ENCODE data around the gene RABL2B.
A peak's percentile ranks its signal among the peaks of the same experiment; 100 is the strongest.

Gene RABL2B

GRCh38 chr22:50737728-50738648 is 45.4 kb downstream of the RABL2B start, which contains the start of gene ACR:
Gene ACR, plus strand, starts transcription at chr22:50738204. Its CDS starts 32 bp downstream, at chr22:50738236.
- ATAC-seq, result no peak

DNA sequence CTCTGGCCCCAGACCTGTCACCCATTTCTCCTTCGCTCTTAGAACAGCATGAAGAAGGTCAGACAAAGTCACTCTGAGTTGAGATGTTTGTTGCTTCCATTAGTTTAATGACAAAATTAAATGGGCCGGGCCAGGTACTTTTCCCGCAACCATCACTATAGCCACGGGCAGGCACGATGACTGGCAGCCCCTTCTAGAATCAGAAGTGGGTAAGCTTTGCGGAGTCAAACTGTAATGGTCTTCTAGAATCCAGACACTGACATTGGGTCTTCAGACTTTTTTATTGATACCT is 47.8 kb downstream of the RABL2B start:
- no peak for ATAC-seq

DNA sequence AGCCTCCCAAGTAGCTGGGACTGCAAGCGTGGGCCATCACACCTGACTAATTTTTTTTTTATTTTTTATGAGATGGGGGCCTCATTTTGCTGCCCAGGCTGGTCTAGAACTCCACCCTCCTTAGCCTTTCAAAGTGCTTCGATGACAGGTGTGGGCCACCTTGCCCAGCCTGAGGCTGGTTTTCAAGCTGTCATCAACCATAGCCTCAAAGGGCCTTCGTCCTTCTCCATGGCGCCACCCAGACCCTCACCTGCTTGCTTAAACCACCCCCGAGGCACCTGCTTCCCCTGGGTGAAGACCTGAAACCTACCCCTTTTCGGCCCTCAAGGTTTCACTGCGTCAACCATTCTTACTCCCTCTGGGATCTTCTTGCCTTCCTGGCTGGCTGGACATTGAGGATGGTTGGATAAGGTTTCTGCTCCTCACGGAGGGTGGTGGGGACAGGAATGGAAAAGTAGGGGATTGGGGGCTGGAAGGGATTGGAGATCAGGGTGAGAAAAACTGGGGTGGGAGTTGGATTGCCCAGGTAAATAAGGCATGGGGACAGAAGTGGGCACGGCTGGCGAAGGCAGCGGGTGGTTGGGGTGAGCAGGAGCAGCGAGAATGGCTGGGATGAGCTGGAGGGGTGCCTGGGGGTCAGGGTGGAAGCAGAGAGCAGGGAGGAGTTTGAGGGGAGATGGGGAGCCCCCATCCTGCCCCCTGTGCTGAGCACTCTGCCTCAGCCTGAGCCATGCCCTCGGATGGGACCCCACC is 48.3 kb downstream of the RABL2B start:
- no peak for ATAC-seq

GRCh38 chr22:50734343-50734771 is 49.1 kb downstream of the RABL2B start:
- no peak for ATAC-seq

DNA sequence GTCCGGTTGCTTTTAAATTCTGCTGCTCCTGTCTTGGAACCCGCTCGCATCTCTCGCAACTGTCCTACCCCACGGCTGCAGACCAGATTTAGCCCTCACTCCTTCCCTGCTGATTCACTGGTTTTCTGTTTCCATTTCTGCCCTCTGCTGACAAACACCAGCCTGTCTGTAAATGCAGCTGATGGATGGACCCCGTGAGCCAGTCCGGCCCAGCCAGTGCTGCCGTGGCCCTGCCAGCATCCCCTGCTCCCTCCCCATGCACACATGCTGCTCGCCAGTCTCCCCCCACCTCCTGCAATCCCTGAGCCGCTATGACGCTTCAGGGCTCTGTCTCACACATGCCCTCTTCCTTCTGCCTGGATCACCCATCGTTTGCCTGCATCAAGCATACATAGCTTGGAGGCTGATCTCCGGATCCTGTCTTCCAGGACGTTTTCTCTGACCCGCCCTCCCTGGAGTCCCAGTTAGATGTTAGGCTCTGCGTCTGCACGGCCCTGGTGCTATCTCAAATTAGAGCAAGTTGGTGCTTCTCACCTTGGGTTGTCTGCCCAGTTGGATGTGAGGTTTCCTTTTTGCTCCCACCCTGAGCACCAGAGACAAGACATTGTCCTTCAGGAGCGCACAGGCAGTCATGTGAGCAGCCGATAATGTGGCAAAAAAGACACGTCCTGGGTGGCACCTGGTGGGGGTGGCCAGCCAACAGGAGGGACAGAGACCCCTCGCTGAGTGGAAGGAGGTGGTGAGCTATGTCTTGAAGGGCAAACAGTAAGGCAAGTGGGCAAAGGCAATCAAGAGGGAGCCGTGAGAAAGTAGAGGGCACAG is 49.7 kb downstream of the RABL2B start:
- no peak for ATAC-seq

- ATAC-seq, result no peak
Measured at GRCh38 chr22:50732681-50733080, 50.8 kb downstream of the RABL2B start.

DNA sequence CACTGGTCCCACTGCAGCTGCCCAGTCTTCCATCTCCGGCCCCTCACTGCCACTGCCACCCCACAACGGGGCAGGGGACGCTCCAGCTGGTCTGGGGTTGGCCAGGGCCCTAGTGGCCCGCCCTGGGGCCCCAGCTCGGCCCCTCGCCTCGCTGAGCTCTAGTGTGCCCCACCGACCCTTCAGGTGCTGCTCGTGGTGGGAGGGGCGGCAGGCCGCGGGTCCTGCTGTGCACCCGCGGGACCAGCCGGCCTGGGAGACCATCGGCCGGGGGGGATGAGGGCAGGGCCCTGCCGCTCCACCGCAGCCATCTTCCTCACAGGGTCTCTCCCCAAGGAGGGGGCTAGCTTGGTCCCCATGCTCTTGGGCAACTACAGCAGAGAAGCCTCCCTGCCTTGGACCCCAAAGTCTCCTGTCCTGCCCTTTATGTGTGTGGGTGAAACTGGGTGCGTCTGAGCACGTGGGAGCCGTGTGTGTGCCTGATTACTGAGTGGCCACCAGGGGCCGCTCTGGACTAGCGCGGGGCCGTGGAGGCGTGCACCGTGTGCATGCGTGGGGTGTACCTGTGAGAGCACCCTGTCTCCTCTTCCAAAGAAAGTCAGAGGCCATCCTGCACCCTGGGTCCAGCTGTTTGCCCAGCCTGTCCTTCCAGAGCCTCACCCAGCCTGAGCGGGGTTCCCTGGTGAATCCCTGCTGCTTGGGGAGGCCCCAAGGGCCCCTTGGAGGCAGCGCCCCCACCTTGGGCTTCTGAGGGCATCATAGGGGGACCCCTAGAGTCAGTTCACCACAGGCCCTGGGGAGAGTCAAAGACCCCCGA is 51.4 kb downstream of the RABL2B start:
- peak; percentile 78 to 87 for ATAC-seq

DNA sequence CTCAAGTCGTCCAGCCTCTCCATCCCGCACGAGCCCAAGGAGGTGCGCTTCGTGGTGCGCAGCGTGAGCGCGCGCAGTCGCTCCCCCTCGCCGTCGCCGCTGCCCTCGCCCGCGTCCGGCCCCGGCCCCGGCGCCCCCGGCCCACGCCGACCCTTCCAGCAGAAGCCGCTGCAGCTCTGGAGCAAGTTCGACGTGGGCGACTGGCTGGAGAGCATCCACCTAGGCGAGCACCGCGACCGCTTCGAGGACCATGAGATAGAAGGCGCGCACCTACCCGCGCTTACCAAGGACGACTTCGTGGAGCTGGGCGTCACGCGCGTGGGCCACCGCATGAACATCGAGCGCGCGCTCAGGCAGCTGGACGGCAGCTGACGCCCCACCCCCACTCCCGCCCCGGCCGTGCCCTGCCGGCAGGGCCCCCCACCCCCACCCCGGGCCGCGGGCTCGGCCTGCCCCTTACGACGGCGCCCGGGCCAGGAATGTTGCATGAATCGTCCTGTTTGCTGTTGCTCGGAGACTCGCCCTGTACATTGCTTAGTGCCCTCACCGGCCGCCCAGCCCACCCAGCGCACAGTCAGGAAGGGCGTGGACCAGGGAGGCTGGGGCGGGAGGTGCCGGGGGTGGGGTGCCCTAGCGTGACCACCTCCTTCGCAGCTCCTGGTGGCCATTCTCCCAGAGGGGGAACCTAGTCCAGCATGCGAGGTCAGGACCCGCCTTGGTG is 52.3 kb downstream of the RABL2B start:
- no peak for ATAC-seq

GRCh38 chr22:50730013-50730891 is 53.2 kb downstream of the RABL2B start:
- no peak for ATAC-seq

DNA sequence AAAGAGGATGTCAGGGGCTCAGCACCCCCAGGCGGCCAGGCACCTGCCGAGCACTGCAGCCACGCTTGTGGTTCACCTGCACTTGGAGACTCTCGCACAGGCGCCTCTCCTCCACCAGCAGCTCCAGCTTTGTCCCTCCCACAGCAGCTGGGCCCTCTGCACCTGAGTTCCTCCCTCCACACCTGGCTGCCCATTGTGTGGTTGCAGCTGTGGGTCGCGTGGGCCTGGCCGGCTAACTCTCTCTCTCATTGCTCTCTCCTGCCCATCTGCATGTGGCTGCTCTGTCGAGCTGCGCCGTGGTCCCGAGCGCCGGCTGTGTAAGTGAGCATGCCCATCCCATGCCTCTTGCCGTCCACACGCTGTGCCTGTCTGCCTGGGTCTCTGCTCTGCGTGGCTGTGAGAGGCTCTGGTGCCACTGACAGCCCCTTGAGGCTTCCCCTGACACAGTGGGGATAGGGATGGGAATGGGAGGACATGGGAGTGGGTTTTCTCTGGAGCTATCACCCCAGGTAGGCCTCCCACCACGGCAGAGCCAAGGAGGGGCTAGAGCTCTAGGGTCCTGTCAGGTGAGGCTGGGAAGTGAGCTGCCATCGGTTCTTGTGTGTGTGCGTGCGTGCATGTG is 53.9 kb downstream of the RABL2B start:
- no peak for ATAC-seq

- ATAC-seq, result no peak
Measured at GRCh38 chr22:50728523-50728931, 54.9 kb downstream of the RABL2B start.

DNA sequence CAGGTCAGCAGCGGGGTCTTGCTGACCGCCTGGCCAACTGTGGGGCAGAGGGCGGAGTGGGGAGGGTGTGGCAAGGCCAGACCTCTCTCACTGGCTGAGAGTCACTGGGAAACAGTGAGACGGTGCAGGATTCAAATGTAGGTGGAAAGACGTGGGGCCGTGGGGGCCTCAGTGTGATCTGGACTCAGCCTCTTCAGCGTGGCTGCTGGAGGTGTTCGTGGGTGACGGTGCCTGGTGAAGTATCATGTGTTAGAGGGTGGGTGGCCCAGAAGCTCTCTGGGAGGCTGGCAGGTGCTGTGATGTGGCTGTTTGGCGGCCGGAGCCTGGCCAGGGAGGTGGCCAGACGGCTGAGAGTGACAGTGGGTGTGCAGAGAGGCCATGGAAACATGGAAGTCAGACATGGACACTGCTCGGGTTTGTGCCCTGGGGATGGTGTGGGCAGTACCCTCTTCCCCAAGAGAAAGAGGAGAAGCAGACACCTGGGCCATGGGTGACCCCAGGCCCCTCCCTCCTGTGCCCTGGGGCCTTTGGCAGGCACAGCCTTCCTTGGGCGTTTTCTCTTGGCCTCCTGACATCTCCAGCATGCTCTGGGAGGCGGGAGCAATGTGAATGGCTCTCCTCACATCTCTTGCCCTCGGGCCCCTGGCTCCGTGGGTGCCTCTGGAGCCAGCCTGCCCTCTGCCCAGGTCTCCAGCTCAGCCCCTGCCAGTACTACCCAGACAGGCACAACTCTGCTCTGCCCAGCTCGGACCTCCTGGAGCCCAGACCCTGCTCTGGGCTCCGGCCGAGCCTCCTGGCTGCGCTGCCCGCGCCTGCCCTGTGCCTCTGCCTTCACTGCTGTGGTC is 55.5 kb downstream of the RABL2B start:
- ATAC-seq, result no peak

GRCh38 chr22:50726643-50727340 is 56.6 kb downstream of the RABL2B start:
- ATAC-seq, result no peak

DNA sequence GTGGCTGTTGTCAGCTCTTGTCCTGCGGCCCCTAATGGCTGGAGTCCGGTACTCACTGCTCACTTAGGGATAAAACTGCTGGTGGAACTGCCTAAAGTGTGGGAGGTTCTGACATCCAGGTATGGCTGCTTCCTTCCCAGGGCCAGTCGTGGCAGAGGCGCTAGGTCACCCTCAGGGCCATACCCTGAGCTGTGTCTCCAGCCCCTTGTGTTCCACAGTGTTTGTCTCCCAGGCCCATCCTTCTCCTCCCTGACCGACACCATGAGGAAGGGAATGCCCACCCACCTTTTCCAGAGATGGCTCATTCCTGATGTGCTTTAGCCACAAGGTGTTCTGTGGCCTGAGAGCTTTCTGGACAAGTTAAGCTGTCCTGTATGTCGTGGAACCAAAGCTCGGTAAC is 57.8 kb downstream of the RABL2B start:
- no peak for ATAC-seq

GRCh38 chr22:50724616-50725015 is 58.8 kb downstream of the RABL2B start:
- no peak for ATAC-seq

DNA sequence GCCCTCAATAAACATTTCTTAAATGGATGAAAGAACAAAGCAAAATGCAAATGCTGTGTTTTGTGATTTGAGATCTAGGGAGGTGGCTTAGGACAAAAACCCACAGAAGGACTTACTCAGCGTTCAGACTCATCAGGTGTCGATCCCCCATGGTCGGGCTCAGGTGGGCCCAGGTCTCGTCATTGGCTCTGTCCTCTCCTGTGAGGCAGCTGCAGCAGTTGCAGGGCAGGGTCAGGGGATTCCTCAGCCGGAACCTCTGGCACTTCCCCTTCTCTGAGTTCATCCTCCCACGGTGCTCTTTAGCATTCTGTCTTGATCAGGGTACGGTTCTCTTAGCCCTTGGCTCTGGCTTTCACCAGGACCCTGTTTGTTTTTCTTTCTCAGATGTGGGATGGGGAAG is 59.4 kb downstream of the RABL2B start:
- ATAC-seq, result no peak

DNA sequence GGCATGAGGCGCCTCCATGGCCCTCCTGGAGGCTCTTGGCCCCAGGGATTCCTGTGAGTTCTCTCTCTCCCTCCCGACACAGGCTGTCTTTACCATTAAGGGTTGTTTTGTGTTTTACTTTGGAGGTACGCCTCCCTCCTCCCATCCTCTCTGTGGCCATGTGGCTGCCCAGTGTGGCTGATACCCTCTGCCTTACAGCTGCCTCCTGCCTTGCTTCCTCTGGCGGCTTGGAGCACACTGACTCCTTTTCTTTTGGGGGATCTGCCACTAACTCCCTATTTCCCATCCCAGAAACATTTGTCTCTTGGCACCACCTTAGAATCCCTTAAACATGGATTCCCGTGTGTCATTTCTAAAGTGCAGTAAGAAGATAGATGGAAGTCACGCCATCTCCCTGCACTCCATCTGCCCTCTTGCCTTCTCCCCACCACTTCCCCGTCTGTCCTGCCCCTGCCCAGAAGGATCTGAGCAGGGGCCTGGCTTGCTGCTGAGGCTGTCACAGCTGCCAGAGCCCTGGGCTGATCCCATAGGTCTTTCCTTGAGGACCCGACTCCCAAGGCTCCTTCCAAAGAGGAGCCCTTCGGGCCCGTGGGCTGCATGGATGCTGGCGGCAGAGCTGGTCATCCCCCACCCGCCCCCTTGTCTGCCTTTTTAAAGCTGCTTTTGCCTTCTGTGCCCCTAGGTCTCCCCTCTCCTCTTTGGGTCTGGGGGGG is 60.6 kb downstream of the RABL2B start:
- ATAC-seq, result no peak
